Measurements from ENCODE around the gene MTG2. TPM values are rescaled to one million over a fixed set of nuclear protein-coding genes. Genes with fewer than 3 reads are reported as not detected.

The MTG2 gene
- total RNA-seq, 1 donor from 2014 or later: 32.9 TPM

- Mint-ChIP-seq H3K27ac (ENCODE audit: unreplicated experiment) (no peak overlapping the region), H3K27me3 (ENCODE audit: low read depth) (no peaks in the 10 kb centered on the region), H3K9me3 (no peaks in the 10 kb centered on the region), H3K36me3 (ENCODE audit: low read depth) (no peaks in the 10 kb centered on the region), H3K4me3 (no peak overlapping the region), H3K4me1 (peaks cover 43% of the 10 kb centered on the region)
- no peak for DNase-seq (ENCODE audit: low read depth, low spot score)
- TF ChIP-seq, protein P1, sequence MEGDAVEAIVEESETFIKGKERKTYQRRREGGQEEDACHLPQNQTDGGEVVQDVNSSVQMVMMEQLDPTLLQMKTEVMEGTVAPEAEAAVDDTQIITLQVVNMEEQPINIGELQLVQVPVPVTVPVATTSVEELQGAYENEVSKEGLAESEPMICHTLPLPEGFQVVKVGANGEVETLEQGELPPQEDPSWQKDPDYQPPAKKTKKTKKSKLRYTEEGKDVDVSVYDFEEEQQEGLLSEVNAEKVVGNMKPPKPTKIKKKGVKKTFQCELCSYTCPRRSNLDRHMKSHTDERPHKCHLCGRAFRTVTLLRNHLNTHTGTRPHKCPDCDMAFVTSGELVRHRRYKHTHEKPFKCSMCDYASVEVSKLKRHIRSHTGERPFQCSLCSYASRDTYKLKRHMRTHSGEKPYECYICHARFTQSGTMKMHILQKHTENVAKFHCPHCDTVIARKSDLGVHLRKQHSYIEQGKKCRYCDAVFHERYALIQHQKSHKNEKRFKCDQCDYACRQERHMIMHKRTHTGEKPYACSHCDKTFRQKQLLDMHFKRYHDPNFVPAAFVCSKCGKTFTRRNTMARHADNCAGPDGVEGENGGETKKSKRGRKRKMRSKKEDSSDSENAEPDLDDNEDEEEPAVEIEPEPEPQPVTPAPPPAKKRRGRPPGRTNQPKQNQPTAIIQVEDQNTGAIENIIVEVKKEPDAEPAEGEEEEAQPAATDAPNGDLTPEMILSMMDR (conservative IDR thresholded peaks at IDR 0.05): no peak
Measured at GRCh38 chr20:62235777-62236157, 52.9 kb downstream of the MTG2 start.

DNA sequence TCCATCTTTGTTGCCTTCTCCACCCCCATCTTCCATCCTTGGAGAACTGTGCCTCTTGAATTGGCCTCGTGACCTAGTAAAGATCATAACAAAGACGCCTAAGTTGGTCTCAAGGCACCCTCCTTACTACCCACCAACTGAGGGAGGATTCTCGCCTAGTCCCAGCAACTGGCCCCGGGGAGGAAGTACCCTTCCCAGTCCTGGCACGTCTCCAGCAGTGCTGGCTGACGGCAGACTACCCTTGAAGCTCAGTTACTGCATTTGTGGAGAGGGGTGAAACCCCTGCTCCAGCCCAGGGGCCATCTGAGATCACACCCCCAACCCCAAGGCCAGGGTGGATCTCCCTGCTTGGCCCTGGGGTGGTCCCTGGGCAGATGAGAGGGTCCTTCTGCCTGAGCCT, 53.4 kb downstream of the MTG2 start:
- no peaks in the 10 kb centered on the region for H3K9me3 Mint-ChIP-seq
- H3K27me3 Mint-ChIP-seq (ENCODE audit: low read depth): no peaks in the 10 kb centered on the region
- H3K4me3 Mint-ChIP-seq: no peak overlapping the region
- H3K36me3 Mint-ChIP-seq (ENCODE audit: low read depth): no peaks in the 10 kb centered on the region
- TF ChIP-seq, protein P1 (conservative IDR thresholded peaks at IDR 0.05): no peak
- DNase-seq (ENCODE audit: low read depth, low spot score): no peak
- H3K4me1 Mint-ChIP-seq: peaks cover 43% of the 10 kb centered on the region
- H3K27ac Mint-ChIP-seq (ENCODE audit: unreplicated experiment): peak overlapping the region; percentile 94

- peak overlapping the region; percentile 86 for H3K4me3 Mint-ChIP-seq
- no peaks in the 10 kb centered on the region for H3K27me3 Mint-ChIP-seq (ENCODE audit: low read depth)
- peak; percentile 53 for DNase-seq (ENCODE audit: low read depth, low spot score)
- no peaks in the 10 kb centered on the region for H3K9me3 Mint-ChIP-seq
- H3K27ac Mint-ChIP-seq (ENCODE audit: unreplicated experiment): peak overlapping the region; percentile 94
- TF ChIP-seq, protein P1 (conservative IDR thresholded peaks at IDR 0.05): no peak
- no peaks in the 10 kb centered on the region for H3K36me3 Mint-ChIP-seq (ENCODE audit: low read depth)
- H3K4me1 Mint-ChIP-seq: peaks cover 50% of the 10 kb centered on the region
Measured at GRCh38 chr20:62236766-62237513, 54.1 kb downstream of the MTG2 start.

DNA sequence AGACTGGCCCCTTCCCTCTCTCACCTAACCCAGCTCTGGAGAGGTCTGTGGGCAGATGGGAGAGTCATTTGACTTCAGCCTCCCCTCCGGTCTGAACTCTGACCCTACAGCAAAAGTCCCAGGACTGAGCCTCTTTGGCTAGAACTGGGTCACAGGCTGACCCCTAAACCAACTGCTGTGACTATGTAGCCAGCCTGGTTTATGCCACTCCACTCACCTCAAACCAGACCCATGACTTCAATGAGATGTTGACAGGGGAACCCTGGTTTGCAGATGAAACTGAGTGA, 54.6 kb downstream of the MTG2 start:
- Mint-ChIP-seq H3K27ac (ENCODE audit: unreplicated experiment) (peak overlapping the region; percentile 50), H3K9me3 (no peaks in the 10 kb centered on the region), H3K4me3 (peak overlapping the region; percentile 86), H3K4me1 (peaks cover 52% of the 10 kb centered on the region), H3K27me3 (ENCODE audit: low read depth) (no peaks in the 10 kb centered on the region), H3K36me3 (ENCODE audit: low read depth) (no peaks in the 10 kb centered on the region)
- TF ChIP-seq, protein P1 (conservative IDR thresholded peaks at IDR 0.05): no peak
- no peak for DNase-seq (ENCODE audit: low read depth, low spot score)

DNA sequence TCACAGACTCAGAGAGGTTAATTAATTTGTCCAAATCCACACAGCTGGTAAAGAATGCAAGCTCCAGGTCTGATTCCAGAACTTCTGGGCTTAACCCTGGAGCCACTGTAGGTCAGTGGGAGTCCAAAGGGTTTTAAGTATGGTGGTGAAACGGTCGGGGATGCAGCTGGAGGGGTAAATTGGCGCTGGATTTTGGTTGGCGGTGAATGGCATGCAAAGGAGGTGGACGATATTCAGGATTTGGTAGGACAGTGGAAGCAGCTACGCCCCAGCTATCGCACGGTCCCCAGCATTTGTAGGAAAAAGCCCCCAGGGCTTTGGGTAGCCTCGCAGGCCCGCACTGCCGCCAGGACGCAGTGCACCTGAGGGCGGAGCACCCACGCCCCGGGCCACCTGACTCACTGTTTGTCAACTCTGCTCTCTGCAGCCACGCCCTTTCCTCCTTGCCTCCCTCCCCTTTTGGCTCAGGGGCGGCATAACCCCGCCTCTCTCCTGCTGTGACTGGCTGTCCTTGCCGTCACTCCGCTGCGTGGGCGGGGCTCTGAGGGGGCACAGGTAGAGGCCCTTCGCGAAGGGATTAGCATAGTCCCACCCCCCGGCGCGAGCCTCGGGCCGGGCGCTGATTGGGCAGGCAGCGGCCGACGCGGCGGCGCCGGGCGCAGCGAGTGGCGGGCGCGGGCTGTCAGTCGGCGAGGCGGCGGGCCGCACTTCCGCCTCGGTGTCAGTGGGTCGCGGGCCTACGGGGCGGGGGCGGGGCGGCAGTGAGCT, 55.2 kb downstream of the MTG2 start, which contains the start of gene OSBPL2:
OSBPL2 (plus strand) TSS at position 721 of the 768 bp plus-strand sequence. CDS start 17,664 bp downstream, outside the sequence.
- H3K4me1 Mint-ChIP-seq: peaks cover 56% of the 10 kb centered on the region
- H3K36me3 Mint-ChIP-seq (ENCODE audit: low read depth): no peaks in the 10 kb centered on the region

More for the DNA sequence above, 55.2 kb downstream of the MTG2 start, which contains the start of gene OSBPL2:
- Mint-ChIP-seq H3K27ac (ENCODE audit: unreplicated experiment) (peak within 1 kb of the TSS; percentile 50), H3K4me3 (peak within 1 kb of the TSS; percentile 91), H3K9me3 (no peaks in the 10 kb centered on the region), H3K27me3 (ENCODE audit: low read depth) (no peaks in the 10 kb centered on the region)
- TF ChIP-seq, protein P1 (conservative IDR thresholded peaks at IDR 0.05): no peak
- DNase-seq (ENCODE audit: low read depth, low spot score): peak; percentile 100
